ENCODE data around the gene CLSTN1.

Gene CLSTN1

GRCh38 chr1:9732123-9732971 is 91.4 kb downstream of the CLSTN1 start:
- H3K4me3 ChIP-seq (ENCODE audit: low read depth, low read length): no peak overlapping the region
- H3K27me3 ChIP-seq: no peaks in the 10 kb centered on the region
- H3K4me1 ChIP-seq: no peaks in the 10 kb centered on the region
- TF ChIP-seq CTCF (IDR thresholded peaks at IDR 0.05; ENCODE audit: low read depth, low read length): no peak
- H3K36me3 ChIP-seq: peaks cover 20% of the 10 kb centered on the region
- DNase-seq: no peak
- H3K9me3 ChIP-seq: no peaks in the 10 kb centered on the region

GRCh38 chr1:9731561-9731960 is 92.2 kb downstream of the CLSTN1 start:
- no peaks in the 10 kb centered on the region for H3K27me3 ChIP-seq
- DNase-seq: no peak
- no peak overlapping the region for H3K4me3 ChIP-seq (ENCODE audit: low read depth, low read length)
- H3K4me1 ChIP-seq: no peaks in the 10 kb centered on the region
- peaks cover 20% of the 10 kb centered on the region for H3K36me3 ChIP-seq
- H3K9me3 ChIP-seq: no peaks in the 10 kb centered on the region
- no peak for TF ChIP-seq CTCF (IDR thresholded peaks at IDR 0.05; ENCODE audit: low read depth, low read length)

GRCh38 chr1:9731051-9731537 is 92.7 kb downstream of the CLSTN1 start:
- Histone ChIP-seq H3K36me3 (peaks cover 20% of the 10 kb centered on the region), H3K4me3 (ENCODE audit: low read depth, low read length) (no peak overlapping the region), H3K27me3 (no peaks in the 10 kb centered on the region), H3K9me3 (no peaks in the 10 kb centered on the region), H3K4me1 (no peaks in the 10 kb centered on the region)
- no peak for DNase-seq
- no peak for TF ChIP-seq CTCF (IDR thresholded peaks at IDR 0.05; ENCODE audit: low read depth, low read length)

- no peak for DNase-seq
- no peak for TF ChIP-seq CTCF (IDR thresholded peaks at IDR 0.05; ENCODE audit: low read depth, low read length)
- H3K27me3 ChIP-seq: no peaks in the 10 kb centered on the region
- peaks cover 20% of the 10 kb centered on the region for H3K36me3 ChIP-seq
- H3K4me1 ChIP-seq: no peaks in the 10 kb centered on the region
- no peak overlapping the region for H3K4me3 ChIP-seq (ENCODE audit: low read depth, low read length)
- H3K9me3 ChIP-seq: no peaks in the 10 kb centered on the region
Measured at GRCh38 chr1:9730096-9730901, 93.5 kb downstream of the CLSTN1 start.

GRCh38 chr1:9729523-9729922 is 94.2 kb downstream of the CLSTN1 start:
- H3K27me3 ChIP-seq: no peaks in the 10 kb centered on the region
- H3K36me3 ChIP-seq: peaks cover 20% of the 10 kb centered on the region
- no peak overlapping the region for H3K4me3 ChIP-seq (ENCODE audit: low read depth, low read length)
- no peaks in the 10 kb centered on the region for H3K9me3 ChIP-seq
- no peak for TF ChIP-seq CTCF (IDR thresholded peaks at IDR 0.05; ENCODE audit: low read depth, low read length)
- H3K4me1 ChIP-seq: no peaks in the 10 kb centered on the region
- no peak for DNase-seq
